ENCODE measurements around the gene CHDH.

Gene CHDH

DNA sequence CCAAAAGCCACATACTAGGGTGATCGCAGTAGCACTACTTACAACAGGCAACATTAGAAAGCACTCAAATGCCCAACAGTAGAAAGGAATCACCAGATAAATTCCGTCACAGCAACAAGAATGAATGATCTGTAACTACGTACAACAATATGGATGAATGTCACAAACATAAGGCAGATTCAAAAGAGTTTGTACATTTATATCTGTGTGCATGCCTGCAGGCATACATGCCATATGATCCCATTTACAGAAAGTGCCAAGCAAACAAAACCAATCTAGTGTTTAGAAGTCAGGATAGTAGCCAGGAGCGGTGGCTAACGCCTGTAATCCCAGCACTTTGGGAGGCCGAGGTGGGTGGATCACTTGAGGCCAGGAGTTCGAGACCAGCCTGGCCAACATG lies 3.7 kb upstream of the CHDH start:
- DNase-seq (ENCODE audit: extremely low read depth, low read depth) = no peak
- TF ChIP-seq, protein P1, sequence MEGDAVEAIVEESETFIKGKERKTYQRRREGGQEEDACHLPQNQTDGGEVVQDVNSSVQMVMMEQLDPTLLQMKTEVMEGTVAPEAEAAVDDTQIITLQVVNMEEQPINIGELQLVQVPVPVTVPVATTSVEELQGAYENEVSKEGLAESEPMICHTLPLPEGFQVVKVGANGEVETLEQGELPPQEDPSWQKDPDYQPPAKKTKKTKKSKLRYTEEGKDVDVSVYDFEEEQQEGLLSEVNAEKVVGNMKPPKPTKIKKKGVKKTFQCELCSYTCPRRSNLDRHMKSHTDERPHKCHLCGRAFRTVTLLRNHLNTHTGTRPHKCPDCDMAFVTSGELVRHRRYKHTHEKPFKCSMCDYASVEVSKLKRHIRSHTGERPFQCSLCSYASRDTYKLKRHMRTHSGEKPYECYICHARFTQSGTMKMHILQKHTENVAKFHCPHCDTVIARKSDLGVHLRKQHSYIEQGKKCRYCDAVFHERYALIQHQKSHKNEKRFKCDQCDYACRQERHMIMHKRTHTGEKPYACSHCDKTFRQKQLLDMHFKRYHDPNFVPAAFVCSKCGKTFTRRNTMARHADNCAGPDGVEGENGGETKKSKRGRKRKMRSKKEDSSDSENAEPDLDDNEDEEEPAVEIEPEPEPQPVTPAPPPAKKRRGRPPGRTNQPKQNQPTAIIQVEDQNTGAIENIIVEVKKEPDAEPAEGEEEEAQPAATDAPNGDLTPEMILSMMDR (IDR thresholded peaks at IDR 0.05; ENCODE audit: low read depth, low read length) = no peak

DNA sequence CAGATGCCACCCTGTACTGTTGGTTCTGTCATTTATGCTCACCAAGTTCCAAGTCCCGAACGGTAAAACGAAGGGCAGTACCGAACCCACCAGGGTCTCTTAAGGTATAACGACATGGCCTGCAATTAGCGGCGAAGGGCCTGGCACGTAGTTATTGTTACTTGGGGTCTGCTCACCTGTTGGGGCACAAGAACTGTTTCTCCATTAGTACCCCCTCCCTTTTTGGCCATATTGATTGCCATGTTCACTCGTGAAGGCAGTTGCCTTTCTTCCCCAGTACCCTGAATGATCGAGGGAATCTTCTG lies 584 bp upstream of the CHDH start:
- no peak for DNase-seq (ENCODE audit: extremely low read depth, low read depth)
- TF ChIP-seq, protein P1 (IDR thresholded peaks at IDR 0.05; ENCODE audit: low read depth, low read length) = no peak

DNA sequence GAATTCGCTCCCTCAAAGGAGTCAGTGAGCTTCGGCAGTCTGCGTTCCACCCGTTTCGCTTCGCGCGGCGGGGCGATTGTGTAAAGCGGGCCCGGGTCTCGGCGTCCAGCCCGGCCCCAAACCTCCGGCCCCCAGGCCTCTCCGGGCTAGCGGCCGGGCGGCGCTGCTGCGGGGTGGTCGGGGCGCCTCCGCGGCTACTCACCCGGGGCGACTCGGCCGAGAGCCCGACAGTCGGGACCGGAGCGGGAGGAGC lies 412 bp downstream of the CHDH start:
- DNase-seq (ENCODE audit: extremely low read depth, low read depth) = no peak
- TF ChIP-seq, protein P1 (IDR thresholded peaks at IDR 0.05; ENCODE audit: low read depth, low read length) = no peak

DNA sequence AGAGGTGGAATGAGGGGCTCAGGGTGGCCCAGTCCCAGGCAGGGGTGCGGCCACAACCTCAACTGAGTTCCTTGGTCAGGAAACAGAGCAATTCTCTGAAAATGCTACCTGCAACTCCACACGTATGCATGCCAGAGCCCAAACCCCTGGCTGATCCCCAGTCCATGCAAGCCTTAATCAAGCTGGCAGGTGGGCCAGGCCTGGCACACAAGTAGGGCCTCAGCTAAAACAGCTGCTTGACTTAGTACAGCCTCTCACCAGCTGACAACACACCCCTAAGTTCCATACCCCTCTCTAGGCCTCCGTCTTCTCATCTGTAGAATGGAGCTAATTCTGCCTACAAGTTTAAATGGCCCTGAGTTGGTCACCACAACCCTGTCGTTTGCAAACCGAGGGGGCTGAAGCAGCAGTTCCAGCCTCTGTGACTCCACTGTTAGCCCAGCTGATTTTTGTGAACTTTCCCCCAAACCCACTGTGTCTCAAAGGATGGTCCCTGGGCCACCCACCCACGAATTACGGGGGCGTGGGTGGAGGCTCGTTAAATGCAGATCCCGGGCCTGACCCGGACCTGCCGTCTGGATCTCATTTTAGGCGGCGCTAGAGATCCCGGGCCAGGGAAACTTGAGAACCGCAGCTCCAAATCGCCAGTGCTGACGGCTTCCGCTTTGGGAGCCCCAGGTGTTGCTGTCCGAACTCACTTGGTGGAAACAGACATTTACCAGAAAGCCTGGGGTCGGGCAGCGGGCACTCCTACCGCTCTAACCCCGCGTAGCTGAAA lies 927 bp downstream of the CHDH start:
- TF ChIP-seq, protein P1 (IDR thresholded peaks at IDR 0.05; ENCODE audit: low read depth, low read length) = peak; percentile 38
- DNase-seq (ENCODE audit: extremely low read depth, low read depth) = peak; percentile 5

DNA sequence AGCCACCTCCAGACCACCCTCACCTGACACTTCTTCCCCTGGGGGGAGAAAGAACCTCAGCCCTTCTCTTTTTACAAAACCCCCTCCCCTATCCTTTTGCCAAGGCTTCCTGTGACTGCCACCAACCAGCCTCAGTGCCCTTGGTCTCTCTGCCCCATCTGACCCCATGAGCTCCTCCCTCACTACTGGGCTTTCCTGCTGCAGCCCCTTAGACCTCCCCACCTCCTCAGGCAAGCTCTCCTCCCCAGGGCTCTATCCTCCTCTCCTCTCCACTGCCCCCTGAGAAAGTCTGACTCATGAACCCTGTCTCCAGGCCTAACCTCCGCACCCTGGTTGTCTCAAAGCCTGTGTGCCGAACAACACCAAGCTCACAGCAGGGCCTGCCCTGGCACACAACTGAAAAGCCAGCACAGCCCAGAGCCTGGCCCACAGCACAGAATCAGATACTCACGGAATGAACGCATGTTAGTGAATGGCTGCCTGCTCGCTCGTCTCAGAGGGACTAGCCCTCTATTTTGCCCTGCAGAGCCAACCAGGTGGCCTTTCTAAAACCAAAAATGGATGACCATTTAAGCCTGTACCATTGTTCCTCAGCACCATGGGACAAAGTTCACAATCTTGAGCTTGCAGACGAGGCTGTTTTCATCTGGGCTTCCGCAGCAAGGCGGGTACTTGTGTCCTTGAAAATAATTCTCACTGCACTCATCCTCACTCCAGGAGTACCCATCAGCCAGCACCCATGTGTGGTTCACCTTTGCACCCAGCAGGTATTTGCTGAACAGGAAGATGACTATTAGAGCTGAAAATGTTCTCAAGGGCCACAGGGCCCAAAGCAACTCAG lies 1.7 kb downstream of the CHDH start:
- TF ChIP-seq, protein P1 (IDR thresholded peaks at IDR 0.05; ENCODE audit: low read depth, low read length) = no peak
- no peak for DNase-seq (ENCODE audit: extremely low read depth, low read depth)

DNA sequence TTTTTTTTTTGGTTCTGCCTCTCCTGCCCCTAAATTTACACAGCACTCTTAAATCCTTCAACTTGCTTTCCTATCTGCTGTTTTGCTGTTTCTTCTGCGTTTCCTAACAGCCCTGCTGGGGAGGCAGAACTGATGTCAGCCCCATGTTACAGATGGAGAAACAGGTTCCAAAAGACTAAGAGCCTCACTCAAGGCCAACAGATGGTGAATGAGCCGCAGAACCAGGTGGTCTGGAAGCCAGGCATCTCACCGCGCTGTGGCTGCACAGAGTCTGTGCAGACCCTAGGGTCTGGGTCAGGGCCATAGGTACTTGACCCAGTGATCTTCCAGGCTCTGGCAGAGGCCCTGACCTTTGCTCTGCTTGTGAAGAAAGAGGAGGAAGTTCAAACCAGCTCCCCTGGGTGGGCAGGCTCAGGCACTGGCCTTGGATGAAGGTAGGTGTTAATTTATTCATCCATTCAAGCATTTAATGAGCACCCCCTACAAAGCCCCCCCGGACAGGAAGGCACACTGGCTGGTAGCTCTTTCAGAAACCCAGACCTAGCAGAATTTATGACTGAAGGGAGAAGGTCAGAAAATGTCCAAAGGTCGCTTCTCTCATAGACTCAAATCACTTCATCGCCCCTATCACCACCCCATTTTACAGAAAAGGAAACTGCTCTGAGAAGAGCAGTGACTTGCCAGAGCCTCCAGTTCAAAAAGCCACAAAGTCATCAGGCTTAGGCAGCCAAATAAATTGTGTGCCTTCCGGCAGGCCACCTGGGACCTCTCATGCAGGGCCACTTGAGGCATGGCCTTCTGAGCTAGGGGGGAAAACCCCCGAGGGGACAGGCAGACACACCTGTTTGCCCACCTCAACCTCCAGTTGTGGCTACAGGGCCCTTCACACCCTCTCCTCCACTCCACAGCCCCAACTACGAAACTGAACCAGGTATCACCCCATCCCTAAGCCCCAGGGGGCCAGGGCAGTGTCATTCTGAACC lies 2.7 kb downstream of the CHDH start:
- TF ChIP-seq, protein P1 (IDR thresholded peaks at IDR 0.05; ENCODE audit: low read depth, low read length) = no peak
- DNase-seq (ENCODE audit: extremely low read depth, low read depth) = no peak
